Stimulated activated naive B cell treated with anti-CD40 and anti-IgM and Interleukin-4, amounts not matched to agents 10 μg/mL and 1 μg/mL and 100 μg/mL, for 72 hours (primary cell): ENCODE data around the gene STX11.
A peak's percentile ranks its signal among the peaks of the same experiment; 100 is the strongest.
"Not testable (repeated sequence)": the region's sequence is repeated elsewhere in the genome, so short reads cannot be mapped to it uniquely, and the experiment has no call there.

Experiments used
- ATAC-seq, 2 donors: fragments of 150-1000 bp; cut with Tn5 transposase; replicated peaks; 2 replicates each; pipeline ENCODE4 v1.10.0; 2021; ENCODE audit warnings: moderate library complexity in 1 of 2
- DNase-seq: peaks from one replicate; pipeline ENCODE4 v3.0.0; 2021
- H3K27ac Mint-ChIP-seq: one replicate; pipeline ENCODE4 v1.8.0; 2022; ENCODE audit warnings: mild to moderate bottlenecking, mixed read lengths
- H3K27me3 Mint-ChIP-seq, 2 donors: one replicate each; pipeline ENCODE4 v1.8.0; 2022; ENCODE audit warnings: mixed read lengths in 2 of 2
- H3K36me3 Mint-ChIP-seq, 2 donors: one replicate each; pipeline ENCODE4 v1.8.0; 2022; ENCODE audit warnings: mixed read lengths in 2 of 2, mild to moderate bottlenecking in 1 of 2
- H3K4me1 Mint-ChIP-seq, 2 donors: one replicate each; pipeline ENCODE4 v1.8.0; 2022; ENCODE audit warnings: mixed read lengths in 2 of 2, mild to moderate bottlenecking in 1 of 2
- H3K4me3 Mint-ChIP-seq, 2 donors: one replicate each; pipeline ENCODE4 v1.8.0; 2022; ENCODE audit warnings: mild to moderate bottlenecking in 2 of 2, mixed read lengths in 2 of 2, moderate library complexity in 1 of 2
- H3K9me3 Mint-ChIP-seq, 2 donors: one replicate each; pipeline ENCODE4 v1.8.0; 2022; ENCODE audit warnings: mixed read lengths in 2 of 2, mild to moderate bottlenecking in 1 of 2

STX11 gene

DNA sequence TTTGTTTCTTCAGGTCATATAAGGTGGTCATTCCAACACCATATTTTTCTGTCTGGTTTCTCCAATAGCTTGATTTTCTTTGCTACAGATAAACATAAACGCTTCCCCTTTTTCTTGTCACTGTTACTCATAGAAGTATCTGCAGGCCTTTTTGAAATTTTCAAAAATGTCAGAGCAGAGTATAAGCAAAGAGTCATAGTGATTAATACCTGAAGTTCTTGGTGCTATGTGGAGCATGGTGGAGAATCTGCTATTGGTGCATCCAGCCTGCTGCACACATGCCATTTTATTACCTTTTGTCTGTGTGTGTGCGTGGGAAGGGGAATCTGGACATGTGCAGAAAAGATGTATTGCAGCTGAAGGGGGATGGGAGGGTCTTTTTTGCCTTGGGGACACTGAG, 19.7 kb downstream of the STX11 start:
- DNase-seq (no peak), ATAC-seq (peak; percentile 79 to 83)
- Mint-ChIP-seq H3K27ac (no peak overlapping the region), H3K4me1 (peaks cover 6 to 11% of the 10 kb centered on the region in 2 donors), H3K4me3 (no peak overlapping the region), H3K27me3 (no peaks in the 10 kb centered on the region), H3K9me3 (peaks cover 0 to 6% of the 10 kb centered on the region in 2 donors), H3K36me3 (peaks cover 49 to 68% of the 10 kb centered on the region in 2 donors)

DNA sequence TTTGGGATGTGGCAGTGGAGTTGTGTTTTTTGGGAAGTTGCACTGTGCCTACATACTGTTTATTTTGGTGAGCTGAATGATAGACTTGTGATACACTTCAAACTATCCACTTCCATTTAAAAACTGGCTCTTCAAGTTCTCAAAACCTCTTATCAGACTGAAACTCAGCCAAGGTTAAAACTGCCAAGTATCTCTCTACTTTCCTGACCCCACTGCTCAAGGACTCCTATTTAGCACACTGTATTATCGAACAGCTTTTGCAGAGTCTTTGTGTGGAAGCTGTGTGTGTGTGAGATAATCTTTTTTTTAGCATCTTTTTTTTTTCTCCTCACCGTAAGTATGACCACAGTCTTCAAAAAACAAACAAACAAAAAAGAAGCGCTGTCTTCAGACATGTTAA, 21.1 kb downstream of the STX11 start:
- H3K27ac Mint-ChIP-seq = no peak overlapping the region
- H3K27me3 Mint-ChIP-seq = no peaks in the 10 kb centered on the region
- ATAC-seq (no peak), DNase-seq (no peak)
- H3K4me3 Mint-ChIP-seq = no peak overlapping the region
- peaks cover 0 to 6% of the 10 kb centered on the region in 2 donors for H3K9me3 Mint-ChIP-seq
- peaks cover 50 to 78% of the 10 kb centered on the region in 2 donors for H3K36me3 Mint-ChIP-seq
- peaks cover 10 to 11% of the 10 kb centered on the region in 2 donors for H3K4me1 Mint-ChIP-seq

DNA sequence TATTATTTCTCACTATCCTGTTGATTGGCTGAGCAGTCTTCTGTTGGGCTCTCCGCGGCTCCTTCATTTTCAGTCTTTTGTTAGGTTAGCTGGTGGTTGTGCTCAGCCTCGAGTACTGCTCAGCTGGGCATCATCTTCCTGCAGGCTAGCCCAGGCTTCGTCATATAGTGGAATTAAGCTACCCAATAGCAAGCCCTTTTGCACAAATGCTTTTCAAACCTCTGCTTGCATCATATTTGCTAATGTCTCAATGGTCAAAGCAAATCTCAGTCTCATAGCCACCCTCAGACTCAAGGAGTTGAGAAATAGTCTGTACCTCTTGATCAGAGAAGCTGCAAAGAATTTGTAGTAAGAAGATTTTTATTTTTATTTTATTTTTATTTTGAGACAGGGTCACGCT, 23.7 kb downstream of the STX11 start:
- Mint-ChIP-seq H3K4me1 (peaks cover 13 to 16% of the 10 kb centered on the region in 2 donors), H3K27ac (no peak overlapping the region), H3K4me3 (no peak overlapping the region), H3K27me3 (no peaks in the 10 kb centered on the region), H3K36me3 (peaks cover 47 to 72% of the 10 kb centered on the region in 2 donors), H3K9me3 (peaks cover 3 to 8% of the 10 kb centered on the region in 2 donors)
- DNase-seq = no peak
- no peak for ATAC-seq

- no peak overlapping the region for H3K27ac Mint-ChIP-seq
- no peaks in the 10 kb centered on the region for H3K27me3 Mint-ChIP-seq
- no peak overlapping the region for H3K4me3 Mint-ChIP-seq
- peaks cover 7 to 14% of the 10 kb centered on the region in 2 donors for H3K9me3 Mint-ChIP-seq
- peaks cover 48 to 74% of the 10 kb centered on the region in 2 donors for H3K36me3 Mint-ChIP-seq
- H3K4me1 Mint-ChIP-seq = peaks cover 19 to 25% of the 10 kb centered on the region in 2 donors
- ATAC-seq = no peak
- no peak for DNase-seq
These were observed 25.7 kb downstream of the STX11 start for GRCh38 chr6:144176043-144176442.

DNA sequence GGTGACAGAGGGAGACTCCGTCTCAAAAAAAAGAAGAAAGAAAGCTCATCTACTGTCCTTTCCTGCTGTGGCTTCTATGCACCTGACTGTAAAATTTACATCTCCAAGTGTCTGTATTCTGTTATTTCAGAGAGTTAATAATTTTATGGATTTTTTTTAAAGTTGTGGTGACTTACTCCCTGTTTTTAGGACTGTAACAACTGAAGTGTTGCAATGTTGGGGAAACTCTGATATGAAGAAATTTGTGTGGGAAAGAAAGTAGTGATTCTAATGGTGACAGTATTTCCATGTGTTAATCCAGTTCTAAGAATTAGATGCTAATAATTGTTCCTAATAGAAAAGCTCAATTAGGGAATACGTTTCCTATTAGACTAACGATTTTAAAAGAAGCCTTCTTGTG, 27.4 kb downstream of the STX11 start:
- H3K36me3 Mint-ChIP-seq = peaks cover 47 to 72% of the 10 kb centered on the region in 2 donors
- ATAC-seq (no peak), DNase-seq (no peak)
- no peak overlapping the region for H3K27ac Mint-ChIP-seq
- H3K4me3 Mint-ChIP-seq = no peak overlapping the region
- peaks cover 7 to 12% of the 10 kb centered on the region in 2 donors for H3K9me3 Mint-ChIP-seq
- H3K27me3 Mint-ChIP-seq = no peaks in the 10 kb centered on the region
- peaks cover 23 to 34% of the 10 kb centered on the region in 2 donors for H3K4me1 Mint-ChIP-seq

DNA sequence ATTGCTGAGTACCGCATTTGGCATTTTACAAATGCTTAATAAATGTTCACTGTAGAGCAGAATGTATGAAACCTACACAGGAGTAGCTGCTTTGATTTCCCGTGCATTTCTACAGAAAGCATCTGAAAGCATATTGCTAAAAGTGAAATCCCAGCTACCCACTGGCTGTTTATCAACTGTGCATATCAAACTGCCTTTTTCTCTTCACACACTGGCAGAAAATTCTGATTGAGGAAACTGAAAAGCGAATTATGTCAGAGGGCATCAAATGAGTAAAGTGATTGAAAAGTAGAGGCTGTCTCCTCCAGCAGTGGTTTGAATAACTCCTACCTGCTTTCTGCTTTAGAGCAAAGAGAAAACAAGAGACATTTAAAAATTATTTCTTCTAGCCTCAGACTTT, 28.0 kb downstream of the STX11 start:
- Mint-ChIP-seq H3K9me3 (peaks cover 7 to 10% of the 10 kb centered on the region in 2 donors), H3K27me3 (no peaks in the 10 kb centered on the region), H3K27ac (no peak overlapping the region), H3K36me3 (peaks cover 44 to 67% of the 10 kb centered on the region in 2 donors), H3K4me1 (peaks cover 24 to 37% of the 10 kb centered on the region in 2 donors), H3K4me3 (no peak overlapping the region)
- ATAC-seq (no peak), DNase-seq (no peak)

- ATAC-seq (no peak), DNase-seq (no peak)
- no peak overlapping the region for H3K27ac Mint-ChIP-seq
- no peak overlapping the region for H3K4me3 Mint-ChIP-seq
- H3K36me3 Mint-ChIP-seq = peaks cover 43 to 65% of the 10 kb centered on the region in 2 donors
- peaks cover 24 to 37% of the 10 kb centered on the region in 2 donors for H3K4me1 Mint-ChIP-seq
- H3K9me3 Mint-ChIP-seq = peaks cover 7 to 10% of the 10 kb centered on the region in 2 donors
- no peaks in the 10 kb centered on the region for H3K27me3 Mint-ChIP-seq
These were observed 28.9 kb downstream of the STX11 start for GRCh38 chr6:144179237-144179636.

GRCh38 chr6:144179828-144180227, 29.5 kb downstream of the STX11 start:
- no peak for ATAC-seq
- Mint-ChIP-seq H3K27me3 (no peaks in the 10 kb centered on the region), H3K36me3 (peaks cover 43 to 65% of the 10 kb centered on the region in 2 donors), H3K9me3 (peaks cover 7 to 10% of the 10 kb centered on the region in 2 donors), H3K4me3 (peak overlapping the region in 1 of 2 donors; percentile 2), H3K27ac (peak overlapping the region; percentile 14), H3K4me1 (peaks cover 24 to 37% of the 10 kb centered on the region in 2 donors)
- no peak for DNase-seq

DNA sequence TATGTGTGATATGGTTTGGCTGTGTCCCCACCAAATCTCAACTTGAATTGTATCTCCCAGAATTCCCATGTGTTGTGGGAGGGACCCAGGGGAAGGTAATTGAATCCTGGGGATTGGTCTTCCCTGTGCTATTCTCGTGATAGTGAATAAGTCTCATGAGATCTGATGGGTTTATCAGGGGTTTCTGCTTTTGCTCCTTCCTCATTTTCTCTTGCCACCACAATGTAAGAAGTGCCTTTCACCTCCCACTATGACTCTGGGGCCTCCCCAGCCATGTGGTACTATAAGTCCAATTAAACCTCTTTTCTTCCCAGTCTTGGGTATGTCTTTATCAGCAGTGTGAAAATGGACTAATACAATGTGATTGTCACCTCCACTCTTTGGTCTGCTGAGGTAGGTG, 30.0 kb downstream of the STX11 start:
- Mint-ChIP-seq H3K4me1 (peaks cover 24 to 37% of the 10 kb centered on the region in 2 donors), H3K4me3 (peak overlapping the region in 1 of 2 donors; percentile 21), H3K27ac (peak overlapping the region; percentile 38), H3K36me3 (peaks cover 43 to 66% of the 10 kb centered on the region in 2 donors), H3K9me3 (peaks cover 7 to 10% of the 10 kb centered on the region in 2 donors)
- DNase-seq (peak; percentile 16), ATAC-seq (peak; percentile 34 to 63)
- H3K27me3 Mint-ChIP-seq = not testable (repeated sequence)

GRCh38 chr6:144181639-144182038, 31.3 kb downstream of the STX11 start:
- Mint-ChIP-seq H3K4me1 (peaks cover 20 to 37% of the 10 kb centered on the region in 2 donors), H3K27me3 (no peaks in the 10 kb centered on the region), H3K27ac (no peak overlapping the region), H3K4me3 (no peak overlapping the region), H3K36me3 (peaks cover 43 to 60% of the 10 kb centered on the region in 2 donors), H3K9me3 (peaks cover 7 to 10% of the 10 kb centered on the region in 2 donors)
- no peak for ATAC-seq
- no peak for DNase-seq

DNA sequence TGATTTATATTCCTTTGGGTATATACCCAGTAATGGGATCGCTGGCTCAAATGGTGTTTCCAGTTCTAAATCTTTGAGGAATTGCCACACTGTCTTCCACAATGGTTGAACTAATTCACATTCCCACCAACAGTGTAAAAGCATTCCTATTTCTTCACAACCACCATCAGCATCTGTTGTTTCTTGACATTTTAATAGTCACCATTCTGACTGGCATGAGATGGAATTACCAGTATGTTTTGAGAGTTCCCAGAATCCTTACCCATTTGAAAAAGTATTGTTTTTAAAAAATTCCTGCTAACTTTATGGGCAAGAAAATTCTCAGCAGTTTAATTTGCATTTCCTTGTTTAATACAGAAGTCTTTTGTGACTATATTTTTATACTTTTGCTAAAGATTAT, 33.9 kb downstream of the STX11 start:
- H3K4me3 Mint-ChIP-seq, H3K27me3 Mint-ChIP-seq, H3K9me3 Mint-ChIP-seq, DNase-seq, H3K27ac Mint-ChIP-seq, ATAC-seq: not testable (repeated sequence)
- Mint-ChIP-seq H3K36me3 (peaks cover 57 to 74% of the 10 kb centered on the region in 2 donors), H3K4me1 (peaks cover 16 to 31% of the 10 kb centered on the region in 2 donors)

- Mint-ChIP-seq H3K27ac (no peak overlapping the region), H3K27me3 (no peaks in the 10 kb centered on the region), H3K9me3 (peaks cover 0 to 4% of the 10 kb centered on the region in 2 donors), H3K4me3 (no peak overlapping the region), H3K4me1 (peaks cover 8 to 20% of the 10 kb centered on the region in 2 donors), H3K36me3 (peaks cover 49 to 70% of the 10 kb centered on the region in 2 donors)
- no peak for ATAC-seq
- DNase-seq = no peak
These were observed 35.0 kb downstream of the STX11 start for GRCh38 chr6:144185133-144185836.

DNA sequence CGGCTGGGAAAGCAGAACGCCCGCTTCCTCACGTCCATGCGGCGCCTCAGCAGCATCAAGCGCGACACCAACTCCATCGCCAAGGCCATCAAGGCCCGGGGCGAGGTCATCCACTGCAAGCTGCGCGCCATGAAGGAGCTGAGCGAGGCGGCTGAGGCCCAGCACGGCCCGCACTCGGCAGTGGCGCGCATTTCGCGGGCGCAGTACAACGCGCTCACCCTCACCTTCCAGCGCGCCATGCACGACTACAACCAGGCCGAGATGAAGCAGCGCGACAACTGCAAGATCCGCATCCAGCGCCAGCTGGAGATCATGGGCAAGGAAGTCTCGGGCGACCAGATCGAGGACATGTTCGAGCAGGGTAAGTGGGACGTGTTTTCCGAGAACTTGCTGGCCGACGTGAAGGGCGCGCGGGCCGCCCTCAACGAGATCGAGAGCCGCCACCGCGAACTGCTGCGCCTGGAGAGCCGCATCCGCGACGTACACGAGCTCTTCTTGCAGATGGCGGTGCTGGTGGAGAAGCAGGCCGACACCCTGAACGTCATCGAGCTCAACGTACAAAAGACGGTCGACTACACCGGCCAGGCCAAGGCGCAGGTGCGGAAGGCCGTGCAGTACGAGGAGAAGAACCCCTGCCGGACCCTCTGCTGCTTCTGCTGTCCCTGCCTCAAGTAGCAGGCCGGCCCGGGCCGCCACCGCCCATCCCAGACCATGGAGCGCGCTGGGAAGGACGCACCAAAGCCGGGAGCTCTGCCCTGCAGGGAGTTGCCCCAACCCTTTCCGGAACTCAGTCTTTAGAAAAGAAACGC, 36.7 kb downstream of the STX11 start:
- Mint-ChIP-seq H3K4me1 (peaks cover 5 to 10% of the 10 kb centered on the region in 2 donors), H3K9me3 (peaks cover 0 to 2% of the 10 kb centered on the region in 2 donors), H3K36me3 (peaks cover 36 to 56% of the 10 kb centered on the region in 2 donors), H3K27me3 (no peaks in the 10 kb centered on the region), H3K4me3 (no peak overlapping the region), H3K27ac (no peak overlapping the region)
- ATAC-seq = no peak
- DNase-seq = no peak

DNA sequence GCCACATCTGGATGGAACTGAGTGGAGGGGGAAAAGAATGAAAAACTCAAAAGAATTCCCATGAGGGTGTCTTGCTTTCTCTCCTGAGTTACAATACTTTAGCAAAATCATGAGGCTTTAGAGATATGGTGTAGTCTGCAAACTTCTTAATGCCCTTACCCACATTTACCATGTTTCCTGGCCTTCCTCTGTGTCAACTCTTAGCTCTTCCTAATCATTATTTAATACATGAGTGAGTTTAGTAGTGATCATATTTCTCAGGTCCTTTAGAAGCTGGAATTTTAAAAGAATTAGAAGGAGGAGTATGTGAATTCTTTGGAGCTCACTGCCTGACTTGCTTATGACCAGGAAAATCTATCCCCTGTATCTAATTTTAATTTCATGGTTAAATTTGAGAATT, 39.0 kb downstream of the STX11 start:
- H3K9me3 Mint-ChIP-seq = peaks cover 0 to 6% of the 10 kb centered on the region in 2 donors
- H3K4me1 Mint-ChIP-seq = no peaks in the 10 kb centered on the region
- DNase-seq (no peak), ATAC-seq (no peak)
- H3K27me3 Mint-ChIP-seq = no peaks in the 10 kb centered on the region
- H3K4me3 Mint-ChIP-seq = no peak overlapping the region
- H3K27ac Mint-ChIP-seq = no peak overlapping the region
- H3K36me3 Mint-ChIP-seq = peaks cover 23 to 48% of the 10 kb centered on the region in 2 donors
